ENCODE data around the gene UGGT2.

UGGT2 gene

GRCh38 chr13:96089749-96090239 is 36.6 kb upstream of the UGGT2 start, which contains the start of gene HS6ST3:
Gene HS6ST3 (plus strand): TSS chr13:96090107.
- no peak for TF ChIP-seq CTCF (IDR thresholded peaks at IDR 0.05; ENCODE audit: low read depth, low read length, missing control alignments)
- peak within 1 kb of the TSS; percentile 30 for H3K4me3 ChIP-seq (replicated peaks; ENCODE audit: low read depth, low read length)
- no peak for DNase-seq (ENCODE audit: extremely low read depth, low read depth)

- TF ChIP-seq CTCF (IDR thresholded peaks at IDR 0.05; ENCODE audit: low read depth, low read length, missing control alignments), result no peak
- no peak overlapping the region for H3K4me3 ChIP-seq (replicated peaks; ENCODE audit: low read depth, low read length)
- no peak for DNase-seq (ENCODE audit: extremely low read depth, low read depth)
Observed at GRCh38 chr13:96089139-96089538, 35.9 kb upstream of the UGGT2 start.

GRCh38 chr13:96086736-96087135 is 33.5 kb upstream of the UGGT2 start:
- H3K4me3 ChIP-seq (replicated peaks; ENCODE audit: low read depth, low read length), result no peak overlapping the region

GRCh38 chr13:96082640-96083039 is 29.4 kb upstream of the UGGT2 start:
- no peak overlapping the region for H3K4me3 ChIP-seq (replicated peaks; ENCODE audit: low read depth, low read length)
- no peak for TF ChIP-seq CTCF (IDR thresholded peaks at IDR 0.05; ENCODE audit: low read depth, low read length, missing control alignments)
- no peak for DNase-seq (ENCODE audit: extremely low read depth, low read depth)

More at GRCh38 chr13:96086736-96087135, 33.5 kb upstream of the UGGT2 start:
- TF ChIP-seq CTCF (IDR thresholded peaks at IDR 0.05; ENCODE audit: low read depth, low read length, missing control alignments), result no peak
- DNase-seq (ENCODE audit: extremely low read depth, low read depth), result no peak

- H3K4me3 ChIP-seq (replicated peaks; ENCODE audit: low read depth, low read length), result no peak overlapping the region
- no peak for DNase-seq (ENCODE audit: extremely low read depth, low read depth)
- no peak for TF ChIP-seq CTCF (IDR thresholded peaks at IDR 0.05; ENCODE audit: low read depth, low read length, missing control alignments)
Observed at GRCh38 chr13:96081888-96082287, 28.7 kb upstream of the UGGT2 start.

- no peak for DNase-seq (ENCODE audit: extremely low read depth, low read depth)
- H3K4me3 ChIP-seq (replicated peaks; ENCODE audit: low read depth, low read length), result no peak overlapping the region
- no peak for TF ChIP-seq CTCF (IDR thresholded peaks at IDR 0.05; ENCODE audit: low read depth, low read length, missing control alignments)
Observed at GRCh38 chr13:96080676-96081075, 27.5 kb upstream of the UGGT2 start.

- no peak for DNase-seq (ENCODE audit: extremely low read depth, low read depth)
- TF ChIP-seq CTCF (IDR thresholded peaks at IDR 0.05; ENCODE audit: low read depth, low read length, missing control alignments), result peak; percentile 60
Observed at GRCh38 chr13:96075953-96076543, 22.8 kb upstream of the UGGT2 start.

More at GRCh38 chr13:96075953-96076543, 22.8 kb upstream of the UGGT2 start:
- no peak overlapping the region for H3K4me3 ChIP-seq (replicated peaks; ENCODE audit: low read depth, low read length)

Measured in HFF-Myc (cell line).